Erythroblast (primary cell): ENCODE results near the gene USP8.
A peak's percentile ranks its signal among the peaks of the same experiment; 100 is the strongest.
"Not testable (repeated sequence)": the region's sequence is repeated elsewhere in the genome, so short reads cannot be mapped to it uniquely, and the experiment has no call there.

ENCODE experiments used
- DNase-seq, 2 experiments: peaks; one replicate each; lab custom pipeline; 2025; lab: John Stamatoyannopoulos, UW
- GATA1 ChIP-seq: IDR thresholded peaks from 2 replicates; pipeline ENCODE4 v1.6.1; 2011; ENCODE audit warnings: low read depth, mild to moderate bottlenecking, control low read depth, low read length, moderate library complexity
- POLR2A ChIP-seq: IDR thresholded peaks from 2 replicates; pipeline ENCODE4 v1.6.1; 2011; ENCODE audit warnings: mild to moderate bottlenecking, low read length

USP8 gene

GRCh38 chr15:50425219-50425618 lies 1.0 kb downstream of the USP8 start:
- TF ChIP-seq POLR2A (no peak), GATA1 (no peak)
- DNase-seq: peak; percentile 27 to 47

- not testable (repeated sequence) for DNase-seq
These were observed 1.6 kb downstream of the USP8 start for GRCh38 chr15:50425678-50426246.

- DNase-seq: no peak
- TF ChIP-seq GATA1 (no peak), POLR2A (no peak)
These were observed 2.2 kb downstream of the USP8 start for GRCh38 chr15:50426428-50426827.

- DNase-seq: no peak
- TF ChIP-seq GATA1 (no peak), POLR2A (no peak)
These were observed 7.0 kb downstream of the USP8 start for GRCh38 chr15:50431204-50431603.

- TF ChIP-seq POLR2A (no peak), GATA1 (no peak)
- DNase-seq: no peak
These were observed 8.0 kb downstream of the USP8 start for GRCh38 chr15:50432230-50432629.

- TF ChIP-seq GATA1 (no peak), POLR2A (no peak)
- no peak for DNase-seq
These were observed 11.6 kb downstream of the USP8 start for GRCh38 chr15:50435772-50436171.

- TF ChIP-seq GATA1 (no peak), POLR2A (no peak)
- no peak for DNase-seq
These were observed 14.0 kb downstream of the USP8 start for GRCh38 chr15:50438251-50438650.

GRCh38 chr15:50440932-50441331 lies 16.7 kb downstream of the USP8 start:
- no peak for DNase-seq
- no peak for TF ChIP-seq GATA1
- no peak for TF ChIP-seq POLR2A

- no peak for TF ChIP-seq GATA1
- no peak for TF ChIP-seq POLR2A
- peak in 1 of 2 experiments; percentile 13 for DNase-seq
These were observed 28.7 kb downstream of the USP8 start for GRCh38 chr15:50452927-50453326.

- DNase-seq: no peak
These were observed 34.3 kb downstream of the USP8 start for GRCh38 chr15:50458348-50459112.

GRCh38 chr15:50463423-50464358 lies 39.5 kb downstream of the USP8 start:
- no peak for DNase-seq
- no peak for TF ChIP-seq POLR2A
- no peak for TF ChIP-seq GATA1

More at GRCh38 chr15:50458348-50459112, 34.3 kb downstream of the USP8 start:
- TF ChIP-seq POLR2A (no peak), GATA1 (no peak)

- no peak for TF ChIP-seq GATA1
- TF ChIP-seq POLR2A: no peak
- DNase-seq: no peak
These were observed 46.9 kb downstream of the USP8 start for GRCh38 chr15:50471072-50471471.

GRCh38 chr15:50476143-50476542 lies 51.9 kb downstream of the USP8 start:
- DNase-seq: no peak
- TF ChIP-seq POLR2A: no peak
- no peak for TF ChIP-seq GATA1

GRCh38 chr15:50484781-50485180 lies 60.6 kb downstream of the USP8 start:
- no peak for DNase-seq
- TF ChIP-seq GATA1 (no peak), POLR2A (no peak)

- TF ChIP-seq GATA1: no peak
- no peak for TF ChIP-seq POLR2A
- DNase-seq: no peak
These were observed 61.2 kb downstream of the USP8 start for GRCh38 chr15:50485389-50485788.
